Esophagus (tissue), 2 donors: ENCODE measurements around the gene ILK. TPM values are rescaled to one million over a fixed set of nuclear protein-coding genes. Genes with fewer than 3 reads are reported as not detected.

ENCODE experiments used
- H3K27ac ChIP-seq, 2 donors: one replicate each; pipeline ENCODE4 v1.5.1; 2013; ENCODE audit warnings: low read depth in 2 of 2, mild to moderate bottlenecking in 2 of 2, inconsistent platforms in 1 of 2, low read length in 1 of 2, moderate library complexity in 1 of 2
- H3K27me3 ChIP-seq, 2 donors: one replicate each; pipeline ENCODE4 v1.6.1; 2013; ENCODE audit warnings: low read length in 2 of 2, control low read depth in 1 of 2, mild to moderate bottlenecking in 1 of 2; ENCODE audit not compliant: insufficient read depth in 2 of 2, control insufficient read depth in 1 of 2
- H3K36me3 ChIP-seq, 2 donors: one replicate each; pipeline ENCODE4 v1.6.1; 2013; ENCODE audit warnings: low read length in 1 of 2; ENCODE audit not compliant: control insufficient read depth in 2 of 2, insufficient read depth in 2 of 2
- H3K4me1 ChIP-seq, 2 donors: one replicate each; pipeline ENCODE4 v1.6.1; 2013; ENCODE audit warnings: low read length in 1 of 2; ENCODE audit not compliant: control insufficient read depth in 2 of 2, insufficient read depth in 2 of 2
- H3K4me3 ChIP-seq, 2 donors: one replicate each; pipeline ENCODE4 v1.5.1; 2013; ENCODE audit warnings: low read length in 2 of 2, mild to moderate bottlenecking in 2 of 2, low read depth in 1 of 2, moderate library complexity in 1 of 2
- H3K9me3 ChIP-seq, 2 donors: one replicate each; pipeline ENCODE4 v1.6.1; 2013; ENCODE audit warnings: mild to moderate bottlenecking in 2 of 2, low read depth in 1 of 2, low read length in 1 of 2, moderate library complexity in 1 of 2; ENCODE audit not compliant: control insufficient read depth in 2 of 2, insufficient read depth in 1 of 2
- WGBS, 2 donors: extraction: QIAGEN DNeasy Blood & Tissue Kit; methylation state at CpG; one replicate each; pipeline ENCODE4 v1.1.7; 2013; 5-methylcytosine and 5-hydroxymethylcytosine counted together
- polyA plus RNA-seq, 2 donors: library from polyadenylated mRNA; stranded (reverse); fragments of 200-250 nt; gene quantifications; one replicate each; pipeline ENCODE4 v1.2.3, GENCODE V29; 2013
- donor health status: healthy with polysubstance abuse.
- donor health status: Bipolar disorder and iron deficiency.

ILK gene
- polyA plus RNA-seq, 2 donors: 63.3 to 91.0 TPM

DNA sequence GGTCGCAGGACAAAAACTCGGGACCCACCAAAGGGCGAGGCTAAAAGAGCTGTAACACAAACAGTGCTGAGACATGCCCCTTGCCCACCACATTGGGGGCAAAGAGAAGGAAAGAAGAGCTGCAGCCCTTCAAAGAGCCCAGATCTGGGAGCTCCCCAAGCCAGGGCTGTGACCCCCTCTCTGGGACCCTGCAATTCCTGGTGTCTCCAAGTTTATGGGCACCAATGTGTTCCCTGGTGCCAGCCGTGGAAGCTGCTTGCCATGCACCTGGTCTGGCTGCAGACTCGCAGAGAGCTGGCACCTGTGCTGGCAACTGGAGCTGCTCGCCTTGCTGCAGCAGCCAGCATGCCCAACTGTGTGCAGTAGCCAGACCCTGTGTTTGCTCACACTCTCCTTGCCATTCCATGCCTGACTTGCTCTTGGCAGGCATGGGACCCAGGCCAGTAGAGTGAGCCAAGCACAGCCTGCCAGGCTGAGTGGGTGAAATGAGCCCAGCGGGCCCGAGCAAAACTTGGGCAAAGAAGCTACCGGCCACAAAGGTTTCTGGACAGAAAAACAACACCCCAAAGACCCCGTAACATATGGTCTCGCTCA, 16.1 kb upstream of the ILK start:
- Histone ChIP-seq H3K4me1 (peaks cover 0 to 6% of the 10 kb centered on the region in 2 donors), H3K9me3 (no peaks in the 10 kb centered on the region), H3K27ac (no peak overlapping the region), H3K36me3 (no peaks in the 10 kb centered on the region), H3K4me3 (no peak overlapping the region), H3K27me3 (no peaks in the 10 kb centered on the region)
- WGBS, 2 donors: 57 to 65% methylated on average over 11 of the region's 11 CpGs

DNA sequence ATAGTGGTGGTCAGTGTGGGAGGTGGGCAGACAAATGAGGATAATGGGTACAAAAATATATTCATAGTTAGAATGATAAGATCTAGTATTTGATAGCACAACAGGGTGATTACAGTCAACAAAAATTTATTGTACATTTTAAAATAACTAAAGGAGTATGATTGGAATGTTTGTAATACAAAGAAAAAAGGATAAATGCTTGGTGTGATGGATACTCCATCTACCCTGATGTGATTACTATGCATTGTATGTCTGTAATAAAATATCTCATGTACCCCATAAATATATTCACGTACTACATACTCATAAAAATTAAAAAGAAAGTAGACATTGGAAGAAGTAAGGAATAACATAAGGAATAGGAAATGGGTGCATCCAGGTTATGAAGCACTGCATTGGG, 15.6 kb upstream of the ILK start:
- H3K27me3 ChIP-seq: no peaks in the 10 kb centered on the region
- H3K9me3 ChIP-seq: no peaks in the 10 kb centered on the region
- 84 to 89% methylated on average over 1 of the region's 1 CpG for WGBS, 2 donors
- no peak overlapping the region for H3K4me3 ChIP-seq
- no peaks in the 10 kb centered on the region for H3K36me3 ChIP-seq
- H3K27ac ChIP-seq: no peak overlapping the region
- H3K4me1 ChIP-seq: peaks cover 0 to 6% of the 10 kb centered on the region in 2 donors

DNA sequence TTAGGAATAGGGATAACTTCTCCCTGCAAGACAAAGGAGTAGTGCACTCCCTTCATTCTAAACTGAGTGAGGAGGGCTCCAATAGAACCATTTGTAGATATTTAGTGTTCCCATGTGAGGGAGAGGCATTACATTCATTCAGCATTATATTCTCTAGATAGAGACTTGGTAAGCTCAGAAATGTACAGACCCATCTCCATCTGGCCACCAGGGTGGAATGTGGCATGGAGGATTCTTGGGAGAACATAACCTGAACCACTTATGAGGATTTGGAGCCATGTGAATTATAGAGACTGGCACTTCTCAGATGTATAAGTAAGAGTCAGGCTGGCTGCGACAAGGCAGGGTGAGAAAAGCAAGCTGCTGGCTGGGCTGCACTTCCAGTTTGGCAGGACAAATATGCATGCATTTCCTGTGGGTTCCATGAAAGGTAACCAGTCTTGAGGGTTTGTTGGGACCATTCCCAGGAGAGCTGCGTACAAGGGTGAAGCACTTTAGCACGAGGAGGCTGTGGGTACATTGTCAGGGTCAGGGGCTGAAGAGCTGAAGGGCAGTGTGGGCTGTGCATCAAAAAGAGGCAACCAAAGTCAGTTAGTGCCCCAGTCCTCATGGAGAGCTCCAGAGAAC, 9.3 kb upstream of the ILK start:
- H3K27me3 ChIP-seq: no peaks in the 10 kb centered on the region
- no peaks in the 10 kb centered on the region for H3K4me1 ChIP-seq
- WGBS, 2 donors: 88 to 97% methylated on average over 3 of the region's 3 CpGs
- no peaks in the 10 kb centered on the region for H3K9me3 ChIP-seq
- peaks cover 6 to 10% of the 10 kb centered on the region in 2 donors for H3K36me3 ChIP-seq
- no peak overlapping the region for H3K27ac ChIP-seq
- H3K4me3 ChIP-seq: no peak overlapping the region

DNA sequence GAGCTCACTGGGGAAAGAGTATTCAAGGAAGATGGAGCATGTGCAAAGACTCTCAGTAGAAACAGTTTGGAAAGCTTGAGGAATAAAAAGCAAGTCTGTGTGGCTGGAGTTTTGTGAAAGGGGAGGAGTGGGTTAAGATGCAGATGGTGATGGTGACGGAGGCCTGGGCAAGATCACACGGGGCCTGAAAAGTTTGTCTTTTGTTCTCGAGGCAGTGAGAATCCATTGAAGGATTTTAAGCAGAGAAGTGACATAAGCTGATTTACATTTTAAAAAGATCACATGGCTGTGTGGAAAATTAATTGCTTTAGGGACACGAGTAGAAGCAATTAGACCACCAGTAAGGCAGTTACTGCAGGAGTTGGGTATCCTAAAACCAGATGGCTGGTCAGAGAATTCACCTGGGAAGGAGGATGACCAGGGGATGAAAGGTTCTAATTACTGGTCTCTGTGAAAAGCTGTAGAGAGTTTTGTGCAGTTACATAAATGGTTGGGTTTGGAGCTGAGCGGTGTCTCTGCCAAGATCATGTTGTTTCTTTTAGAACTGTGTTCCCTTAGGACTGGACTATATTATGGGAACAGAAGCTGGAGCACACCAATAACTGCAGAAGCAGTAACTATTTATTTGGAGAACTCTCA, 7.2 kb upstream of the ILK start:
- Histone ChIP-seq H3K4me1 (no peaks in the 10 kb centered on the region), H3K9me3 (no peaks in the 10 kb centered on the region), H3K4me3 (no peak overlapping the region), H3K27ac (peak overlapping the region in 1 of 2 donors; percentile 49), H3K27me3 (no peaks in the 10 kb centered on the region), H3K36me3 (peaks cover 17 to 22% of the 10 kb centered on the region in 2 donors)
- WGBS, 2 donors: 55 to 59% methylated on average over 5 of the region's 5 CpGs

DNA sequence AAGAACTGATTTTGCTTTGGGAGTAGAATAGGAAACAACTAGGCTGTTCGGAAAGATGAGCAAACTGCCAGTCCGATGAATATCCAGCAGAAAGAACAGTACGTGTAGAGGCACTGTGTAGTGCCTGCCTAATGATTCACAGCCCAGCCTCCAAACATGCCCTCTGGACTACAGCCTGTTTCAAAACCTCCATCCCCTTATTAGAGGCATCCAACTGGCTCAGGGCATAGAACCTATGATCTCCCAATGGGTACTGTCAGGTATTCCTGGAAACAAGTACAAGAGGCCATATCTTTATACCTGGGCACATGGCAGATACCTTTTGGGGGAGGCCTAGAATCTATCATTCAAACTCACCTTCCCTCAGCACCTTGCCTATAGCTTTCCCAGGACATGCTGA, 5.0 kb upstream of the ILK start:
- H3K4me3 ChIP-seq: no peak overlapping the region
- 82 to 93% methylated on average over 3 of the region's 3 CpGs for WGBS, 2 donors
- H3K4me1 ChIP-seq: peaks cover 4 to 6% of the 10 kb centered on the region in 2 donors
- H3K9me3 ChIP-seq: no peaks in the 10 kb centered on the region
- no peak overlapping the region for H3K27ac ChIP-seq
- H3K36me3 ChIP-seq: peaks cover 17 to 23% of the 10 kb centered on the region in 2 donors
- H3K27me3 ChIP-seq: no peaks in the 10 kb centered on the region

DNA sequence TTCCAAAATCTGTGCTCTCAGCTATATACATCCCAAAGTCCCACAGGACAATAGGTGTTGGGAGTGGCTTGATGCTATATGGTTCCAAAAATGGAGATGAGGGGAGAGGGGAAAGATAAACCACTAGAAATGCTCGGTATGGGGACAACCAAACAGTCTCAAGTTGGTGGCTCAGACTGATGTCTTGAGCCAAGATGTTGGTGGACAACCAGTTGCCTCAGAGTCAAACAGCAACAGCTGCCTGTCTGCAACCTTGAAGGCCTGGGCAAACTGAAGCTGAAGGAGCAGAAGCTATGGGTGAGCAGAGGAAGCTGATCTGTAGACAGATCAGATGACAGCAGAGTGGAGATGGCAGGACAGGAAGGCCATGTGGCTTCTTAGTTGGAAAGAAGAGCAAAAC, 4.1 kb upstream of the ILK start:
- no peaks in the 10 kb centered on the region for H3K9me3 ChIP-seq
- peaks cover 4 to 6% of the 10 kb centered on the region in 2 donors for H3K4me1 ChIP-seq
- no peak overlapping the region for H3K4me3 ChIP-seq
- 68 to 82% methylated on average over 1 of the region's 1 CpG for WGBS, 2 donors
- H3K27me3 ChIP-seq: no peaks in the 10 kb centered on the region
- peaks cover 14 to 22% of the 10 kb centered on the region in 2 donors for H3K36me3 ChIP-seq
- no peak overlapping the region for H3K27ac ChIP-seq

DNA sequence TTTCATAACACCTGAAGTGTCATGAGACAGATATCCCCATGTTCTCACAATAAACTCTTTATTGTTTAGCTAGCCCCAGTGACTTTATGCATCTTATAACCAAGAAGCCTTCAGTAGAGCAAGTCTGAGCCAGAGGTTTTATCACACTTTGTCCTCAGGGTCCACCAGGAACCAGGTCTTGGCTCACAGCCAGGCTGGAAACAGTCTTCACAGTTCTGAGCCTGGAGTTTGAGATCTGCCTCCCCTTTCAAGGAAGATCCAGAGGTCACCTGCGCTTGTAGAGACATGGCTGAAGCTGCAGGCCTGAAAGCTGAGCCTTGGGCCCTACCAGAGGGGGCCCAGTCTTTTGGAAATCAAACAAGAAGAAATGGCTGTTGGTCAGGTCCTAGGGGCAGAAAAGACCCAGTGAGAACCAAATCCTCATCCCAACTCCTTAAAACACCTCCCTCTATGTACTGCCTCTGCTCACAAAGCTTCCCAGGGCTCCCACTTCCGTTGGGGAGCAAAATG, 3.6 kb upstream of the ILK start:
- Histone ChIP-seq H3K4me3 (no peak overlapping the region), H3K4me1 (peaks cover 4 to 6% of the 10 kb centered on the region in 2 donors), H3K27me3 (no peaks in the 10 kb centered on the region), H3K36me3 (peaks cover 14 to 21% of the 10 kb centered on the region in 2 donors), H3K9me3 (no peaks in the 10 kb centered on the region), H3K27ac (no peak overlapping the region)
- WGBS, 2 donors: 84 to 88% methylated on average over 2 of the region's 2 CpGs

DNA sequence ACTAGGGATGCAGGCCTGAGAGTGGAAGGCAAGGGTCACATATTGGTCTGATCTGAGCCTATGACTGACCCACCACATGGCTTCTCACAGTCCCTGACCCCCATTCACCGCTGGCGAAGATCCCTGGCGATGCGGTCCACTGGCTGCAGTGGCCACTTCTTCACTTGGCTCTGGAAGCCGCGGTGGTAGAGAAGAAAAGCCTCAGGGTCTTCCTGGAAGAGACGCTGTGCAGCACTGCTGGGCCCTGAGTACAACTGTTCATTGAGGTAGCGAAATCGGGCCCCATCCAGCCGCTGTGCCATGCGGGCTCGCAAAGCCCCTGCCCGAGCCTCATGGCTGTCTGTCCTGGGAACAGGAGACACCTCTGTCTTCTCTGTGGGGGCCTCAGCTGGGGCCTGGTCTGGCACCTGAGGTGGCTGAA, 2.5 kb upstream of the ILK start:
- Histone ChIP-seq H3K9me3 (no peaks in the 10 kb centered on the region), H3K27me3 (no peaks in the 10 kb centered on the region), H3K27ac (no peak overlapping the region), H3K36me3 (peaks cover 14 to 21% of the 10 kb centered on the region in 2 donors), H3K4me3 (no peak overlapping the region), H3K4me1 (peaks cover 4 to 6% of the 10 kb centered on the region in 2 donors)
- 96 to 97% methylated on average over 13 of the region's 13 CpGs for WGBS, 2 donors

DNA sequence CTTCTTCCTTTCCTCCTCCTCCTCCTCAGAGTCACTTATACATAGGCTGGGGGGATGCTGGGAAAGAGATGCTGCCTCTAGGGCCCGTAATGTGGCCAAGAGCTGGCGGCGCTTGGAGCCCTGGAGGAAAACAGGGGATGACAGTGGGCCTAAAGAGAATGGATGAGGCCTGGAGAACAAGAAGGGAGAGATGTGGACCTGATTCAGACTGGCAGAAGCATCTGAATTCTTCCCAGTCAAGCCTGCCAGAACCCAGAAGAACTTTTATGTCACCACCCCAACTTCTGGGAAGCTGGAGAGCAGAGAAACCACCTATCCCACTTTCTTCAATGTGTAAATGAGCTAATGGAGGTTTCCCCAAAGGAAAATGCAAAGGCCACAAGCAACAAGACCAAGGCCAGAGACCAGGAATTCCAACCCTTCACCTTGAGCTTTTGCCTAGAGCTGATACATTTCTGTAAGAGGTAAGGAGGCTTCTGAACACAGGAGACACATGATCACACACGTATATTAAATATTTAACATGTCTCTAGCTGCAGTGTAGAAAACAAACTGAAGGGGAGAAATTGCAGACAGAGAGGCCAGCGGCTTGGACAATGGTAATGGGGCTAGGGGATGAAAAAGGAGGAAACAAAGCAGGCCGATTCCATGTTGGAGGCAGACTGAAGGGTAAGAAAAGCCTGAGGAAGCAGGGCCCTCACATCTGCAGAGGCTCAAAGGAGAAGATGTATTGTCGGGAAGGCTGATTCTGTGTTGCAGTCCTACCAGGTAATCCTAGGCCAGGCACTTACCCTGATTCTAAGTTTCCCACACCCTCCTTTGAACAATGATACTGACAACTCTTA, 1.3 kb upstream of the ILK start:
- Histone ChIP-seq H3K27ac (peak overlapping the region in 1 of 2 donors; percentile 8), H3K27me3 (no peaks in the 10 kb centered on the region), H3K36me3 (peaks cover 14 to 21% of the 10 kb centered on the region in 2 donors), H3K9me3 (no peaks in the 10 kb centered on the region), H3K4me3 (peak overlapping the region; percentile 85 to 96), H3K4me1 (peaks cover 6 to 8% of the 10 kb centered on the region in 2 donors)
- 44 to 51% methylated on average over 7 of the region's 7 CpGs for WGBS, 2 donors
